A673 (cell line): Measurements from ENCODE around the gene C20orf96. TPM values are rescaled to one million over a fixed set of nuclear protein-coding genes. Genes with fewer than 3 reads are reported as not detected.
A peak's percentile ranks its signal among the peaks of the same experiment; 100 is the strongest.
"Not testable (repeated sequence)": the region's sequence is repeated elsewhere in the genome, so short reads cannot be mapped to it uniquely, and the experiment has no call there.

Experiments used
- BruUV-seq: library from RNA; stranded (reverse); fragments of 400-500 nt; replicated peaks from 2 replicates; lab custom pipeline; 2021; lab: Mats Ljungman, UMichigan
- CTCF ChIA-PET: fragments of 300-600 bp; sonication (Branson Sonifier 250); formaldehyde crosslinking; loops from one replicate; lab custom pipeline; 2022; ENCODE audit warnings: antibody characterized with exemption; lab: Charles Lee
- POLR2A ChIA-PET: fragments of 300-600 bp; sonication (Branson Sonifier 250); formaldehyde crosslinking; loops from one replicate; lab custom pipeline; 2022; ENCODE audit warnings: antibody characterized with exemption; ENCODE audit not compliant: low non-redundant PET; lab: Charles Lee
- DNase-seq: peaks from one replicate; pipeline ENCODE4 v3.0.0-alpha.2; 2015; ENCODE audit warnings: low spot score
- H3K27ac ChIP-seq: fragments of 200-600 bp; sonication (generic); 2 replicates; pipeline ENCODE4 v1.5.1; 2016; ENCODE audit warnings: mixed run types, low read depth, mild to moderate bottlenecking, mixed read lengths, antibody characterized with exemption, low read length; ENCODE audit not compliant: poor library complexity, severe bottlenecking
- H3K27me3 ChIP-seq: fragments of 200-600 bp; sonication (generic); replicated peaks from 2 replicates; pipeline ENCODE4 v1.6.1; 2017; ENCODE audit warnings: mixed run types, low read depth, mild to moderate bottlenecking, mixed read lengths, antibody characterized with exemption, low read length; ENCODE audit not compliant: insufficient read depth, poor library complexity
- H3K36me3 ChIP-seq: fragments of 200-600 bp; sonication (generic); 2 replicates; pipeline ENCODE4 v1.6.1; 2016; ENCODE audit warnings: mixed run types, mild to moderate bottlenecking, mixed read lengths, antibody characterized with exemption, low read length; ENCODE audit not compliant: insufficient read depth, poor library complexity, severe bottlenecking
- H3K4me1 ChIP-seq: fragments of 200-600 bp; sonication (generic); 2 replicates; pipeline ENCODE4 v1.6.1; 2017; ENCODE audit warnings: mixed run types, mild to moderate bottlenecking, mixed read lengths, antibody characterized with exemption, low read length; ENCODE audit not compliant: insufficient read depth, poor library complexity, severe bottlenecking
- H3K4me3 ChIP-seq: fragments of 200-600 bp; sonication (generic); 2 replicates; pipeline ENCODE4 v1.5.1; 2016; ENCODE audit warnings: low read depth, mixed run types, mild to moderate bottlenecking, mixed read lengths, low read length; ENCODE audit not compliant: poor library complexity, severe bottlenecking
- H3K9me3 ChIP-seq: fragments of 200-600 bp; sonication (generic); 2 replicates; pipeline ENCODE4 v1.6.1; 2016; ENCODE audit warnings: mixed run types, low read depth, mild to moderate bottlenecking, mixed read lengths, antibody characterized with exemption, low read length; ENCODE audit not compliant: poor library complexity, severe bottlenecking
- EZH2 ChIP-seq: fragments of 200-600 bp; sonication (generic); IDR thresholded peaks from 2 replicates; pipeline ENCODE4 v1.6.1; 2017; ENCODE audit warnings: borderline replicate concordance, low read depth, mild to moderate bottlenecking, mixed read lengths, antibody characterized with exemption, low read length; ENCODE audit not compliant: poor library complexity, severe bottlenecking
- intact Hi-C: fragments of 100-400 bp; cut with micrococcal nuclease; formaldehyde crosslinking; loops from one replicate; pipeline ENCODE4 v1.10.0; 2022; ENCODE audit not compliant: unreplicated experiment
- total RNA-seq: library from RNA; stranded (reverse); gene quantifications from 2 replicates; pipeline ENCODE4 v1.2.3, GENCODE V29; 2021
- TF ChIP-seq, protein P1 (sequence below): fragments of 300-800, 200-600 bp; sonication (generic); conservative IDR thresholded peaks from 2 replicates; pipeline ENCODE4 v1.5.1; 2017; ENCODE audit warnings: low read depth, mild to moderate bottlenecking, antibody characterized with exemption, low read length, moderate library complexity, mixed read lengths

C20orf96 gene
- total RNA-seq, 1 experiment from 2014 or later: 21.7 TPM

- no peak for DNase-seq
- CTCF ChIA-PET: interaction anchor here (0.6 kb wide), 1 partner anchor 204 kb away, joined by 13 read pairs; no protein-coding TSS in a partner anchor
- H3K27ac ChIP-seq: no peak overlapping the region
- no peaks in the 10 kb centered on the region for H3K27me3 ChIP-seq
- H3K4me3 ChIP-seq: no peak overlapping the region
- POLR2A ChIA-PET: no interaction called here
- no peaks in the 10 kb centered on the region for H3K36me3 ChIP-seq
- intact Hi-C loops: no loop called here
- no peak for TF ChIP-seq EZH2
- TF ChIP-seq, protein P1, sequence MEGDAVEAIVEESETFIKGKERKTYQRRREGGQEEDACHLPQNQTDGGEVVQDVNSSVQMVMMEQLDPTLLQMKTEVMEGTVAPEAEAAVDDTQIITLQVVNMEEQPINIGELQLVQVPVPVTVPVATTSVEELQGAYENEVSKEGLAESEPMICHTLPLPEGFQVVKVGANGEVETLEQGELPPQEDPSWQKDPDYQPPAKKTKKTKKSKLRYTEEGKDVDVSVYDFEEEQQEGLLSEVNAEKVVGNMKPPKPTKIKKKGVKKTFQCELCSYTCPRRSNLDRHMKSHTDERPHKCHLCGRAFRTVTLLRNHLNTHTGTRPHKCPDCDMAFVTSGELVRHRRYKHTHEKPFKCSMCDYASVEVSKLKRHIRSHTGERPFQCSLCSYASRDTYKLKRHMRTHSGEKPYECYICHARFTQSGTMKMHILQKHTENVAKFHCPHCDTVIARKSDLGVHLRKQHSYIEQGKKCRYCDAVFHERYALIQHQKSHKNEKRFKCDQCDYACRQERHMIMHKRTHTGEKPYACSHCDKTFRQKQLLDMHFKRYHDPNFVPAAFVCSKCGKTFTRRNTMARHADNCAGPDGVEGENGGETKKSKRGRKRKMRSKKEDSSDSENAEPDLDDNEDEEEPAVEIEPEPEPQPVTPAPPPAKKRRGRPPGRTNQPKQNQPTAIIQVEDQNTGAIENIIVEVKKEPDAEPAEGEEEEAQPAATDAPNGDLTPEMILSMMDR: 0 out of 2 replicates have a peak, but pooled peaks have one; percentile 24
- no peaks in the 10 kb centered on the region for H3K9me3 ChIP-seq
- H3K4me1 ChIP-seq: peaks cover 20% of the 10 kb centered on the region
- BruUV-seq: no TSS peak
Observed at GRCh38 chr20:258963-259362, 31.6 kb downstream of the C20orf96 start.

DNA sequence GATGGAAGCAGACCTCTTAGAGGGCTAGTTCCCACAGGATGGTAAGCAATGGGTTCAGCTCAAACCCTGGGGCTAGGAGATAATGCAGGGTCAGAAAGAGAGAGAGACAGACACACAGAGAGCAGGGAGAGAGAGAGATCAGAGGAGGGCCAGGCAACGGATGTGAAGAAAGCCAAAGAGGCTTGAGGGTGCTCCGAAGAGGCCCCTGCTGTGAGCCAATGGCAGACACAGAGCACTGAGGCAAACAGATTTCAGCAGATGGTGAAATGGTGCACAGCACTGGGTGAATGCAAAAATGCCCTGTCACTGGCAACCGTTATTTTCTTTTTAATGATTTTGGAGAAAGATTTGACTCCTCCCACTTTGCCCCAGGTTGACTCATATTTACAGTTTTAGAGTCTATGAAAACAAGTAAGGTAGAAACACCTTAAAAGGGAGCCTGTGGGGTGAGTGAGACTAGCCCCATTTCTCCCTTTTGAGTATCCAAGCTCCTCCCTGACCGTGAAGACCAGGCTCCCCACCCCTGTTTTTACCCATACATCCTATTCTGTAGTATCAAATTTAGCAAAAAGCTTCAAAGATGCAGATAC is 32.2 kb downstream of the C20orf96 start:
- no peak overlapping the region for H3K4me3 ChIP-seq
- DNase-seq: no peak
- no TSS peak for BruUV-seq
- H3K4me1 ChIP-seq: peaks cover 20% of the 10 kb centered on the region
- TF ChIP-seq, protein P1: no peak
- no peak for TF ChIP-seq EZH2
- CTCF ChIA-PET: interaction anchor here (0.6 kb wide), 1 partner anchor 204 kb away, joined by 13 read pairs; no protein-coding TSS in a partner anchor
- H3K9me3 ChIP-seq: no peaks in the 10 kb centered on the region
- POLR2A ChIA-PET: no interaction called here
- intact Hi-C loops: no loop called here
- no peaks in the 10 kb centered on the region for H3K27me3 ChIP-seq
- H3K27ac ChIP-seq: no peak overlapping the region
- H3K36me3 ChIP-seq: no peaks in the 10 kb centered on the region

GRCh38 chr20:257419-257818 is 33.1 kb downstream of the C20orf96 start, which contains the start of gene DEFB132:
TSS of gene DEFB132 (plus strand) at chr20:257724. CDS start at chr20:257779, 55 bp downstream.
- Histone ChIP-seq H3K4me1 (peaks cover 27% of the 10 kb centered on the region), H3K27ac (no peak within 1 kb of the TSS), H3K27me3 (no peaks in the 10 kb centered on the region), H3K36me3 (no peaks in the 10 kb centered on the region), H3K4me3 (no peak within 1 kb of the TSS), H3K9me3 (no peaks in the 10 kb centered on the region)
- BruUV-seq: no TSS peak
- POLR2A ChIA-PET: no interaction called here
- DNase-seq: no peak
- TF ChIP-seq, protein P1: no peak
- TF ChIP-seq EZH2: no peak
- intact Hi-C loops: no loop called here
- CTCF ChIA-PET: no interaction called here

GRCh38 chr20:253447-253846 is 37.1 kb downstream of the C20orf96 start:
- POLR2A ChIA-PET: interaction anchor here (0.6 kb wide), 1 partner anchor 195 kb away, joined by 11 read pairs; no protein-coding TSS in a partner anchor
- Histone ChIP-seq H3K4me1 (peaks cover 10% of the 10 kb centered on the region), H3K27ac (peak overlapping the region; percentile 37)
- DNase-seq, H3K4me3 ChIP-seq, H3K27me3 ChIP-seq, H3K36me3 ChIP-seq, CTCF ChIA-PET, intact Hi-C loops, BruUV-seq, H3K9me3 ChIP-seq: not testable (repeated sequence)
